LoVo (cell line): ENCODE results near the gene RCOR2.

Source experiments
- DNase-seq: peaks from one replicate; pipeline ENCODE4 v3.0.0-alpha.2; 2016; ENCODE audit warnings: low spot score

Gene RCOR2

DNA sequence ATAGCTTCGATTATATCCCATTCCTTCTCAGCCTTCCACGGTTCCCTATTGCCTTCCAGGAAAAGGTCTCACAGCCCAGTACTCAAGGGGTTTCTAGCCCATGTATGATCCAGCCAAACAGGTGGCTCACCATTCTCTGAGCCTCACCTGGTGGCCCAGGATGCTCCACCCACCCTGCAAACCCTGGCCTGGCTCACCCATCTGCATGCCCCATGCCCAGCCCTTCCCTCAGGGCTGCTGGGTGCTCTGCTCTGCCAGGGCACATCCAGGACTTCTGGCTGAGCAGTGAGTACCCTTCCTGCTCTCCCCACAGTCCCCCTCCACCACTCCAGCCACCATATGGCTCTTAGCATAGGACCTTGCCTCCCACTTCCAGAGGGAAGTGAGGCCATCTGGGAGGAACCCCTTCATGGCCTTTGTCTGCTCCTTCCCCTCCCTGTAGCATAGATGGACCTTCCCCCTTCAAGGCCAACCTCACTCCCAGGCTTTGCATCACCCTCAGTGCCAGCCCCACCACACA is 5.8 kb upstream of the RCOR2 start:
- DNase-seq: no peak

DNA sequence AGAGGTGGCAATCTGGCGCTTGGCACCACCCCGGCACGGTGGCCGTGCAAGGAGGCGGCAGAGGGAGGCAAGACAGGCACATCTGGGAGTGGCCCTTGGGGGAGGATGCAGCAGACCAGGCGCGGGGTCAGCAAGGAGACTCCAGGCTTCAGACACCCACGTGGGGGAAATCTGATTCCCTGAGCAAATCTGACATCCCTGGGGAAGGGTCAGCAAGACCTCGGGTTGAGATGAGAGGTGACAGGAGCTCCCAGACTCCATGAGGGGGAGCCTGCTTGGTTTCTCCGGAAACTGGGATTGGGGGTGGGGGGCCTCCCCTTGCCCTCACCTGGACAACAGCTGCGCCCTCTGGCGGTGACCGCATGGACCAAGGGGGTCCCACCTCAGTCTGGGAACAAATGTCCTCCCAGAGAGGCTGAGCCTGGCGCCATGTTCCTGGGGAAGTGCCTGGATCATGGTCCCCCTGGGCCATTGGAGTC is 4.0 kb upstream of the RCOR2 start:
- no peak for DNase-seq

DNA sequence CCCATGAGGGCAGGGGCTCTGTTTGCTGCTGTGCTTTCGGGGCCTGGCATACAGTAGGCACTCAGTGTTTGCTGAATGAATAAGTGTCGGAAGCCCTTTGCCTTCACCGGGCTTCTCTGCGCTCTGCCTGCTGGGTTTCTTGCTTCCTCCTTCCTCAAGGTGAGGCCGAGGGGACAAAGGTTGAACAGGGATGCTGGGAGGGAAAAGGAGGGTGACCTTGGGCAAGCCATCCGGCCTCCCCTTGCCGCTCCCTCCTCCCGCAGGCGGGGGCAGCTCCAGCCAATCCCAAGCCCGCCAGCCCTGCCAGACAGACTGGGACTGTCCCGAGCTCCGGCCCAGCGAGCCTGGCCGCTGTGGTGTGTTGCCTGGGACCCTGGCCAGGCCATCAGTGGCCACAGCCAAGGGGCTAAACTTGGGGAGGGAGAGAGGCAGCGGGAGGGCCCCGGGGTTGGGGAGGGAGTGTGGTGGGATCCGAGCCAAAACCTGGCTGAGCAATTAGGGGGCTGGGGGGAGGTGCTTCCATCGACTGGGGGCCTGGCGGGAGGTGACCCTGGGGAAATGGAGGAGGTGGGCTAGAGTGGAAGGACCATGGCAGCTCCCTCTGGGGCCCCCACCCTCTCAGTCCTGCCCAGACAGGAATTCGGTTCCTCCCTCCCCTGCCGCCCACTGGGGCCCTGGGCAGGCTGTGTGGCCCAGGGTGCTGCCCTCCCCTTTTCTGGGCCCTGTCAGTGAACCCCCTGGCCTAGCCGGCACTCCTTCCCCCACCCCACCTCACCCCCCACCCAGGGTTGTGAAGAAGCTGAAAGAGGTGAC is 3.4 kb upstream of the RCOR2 start:
- no peak for DNase-seq

DNA sequence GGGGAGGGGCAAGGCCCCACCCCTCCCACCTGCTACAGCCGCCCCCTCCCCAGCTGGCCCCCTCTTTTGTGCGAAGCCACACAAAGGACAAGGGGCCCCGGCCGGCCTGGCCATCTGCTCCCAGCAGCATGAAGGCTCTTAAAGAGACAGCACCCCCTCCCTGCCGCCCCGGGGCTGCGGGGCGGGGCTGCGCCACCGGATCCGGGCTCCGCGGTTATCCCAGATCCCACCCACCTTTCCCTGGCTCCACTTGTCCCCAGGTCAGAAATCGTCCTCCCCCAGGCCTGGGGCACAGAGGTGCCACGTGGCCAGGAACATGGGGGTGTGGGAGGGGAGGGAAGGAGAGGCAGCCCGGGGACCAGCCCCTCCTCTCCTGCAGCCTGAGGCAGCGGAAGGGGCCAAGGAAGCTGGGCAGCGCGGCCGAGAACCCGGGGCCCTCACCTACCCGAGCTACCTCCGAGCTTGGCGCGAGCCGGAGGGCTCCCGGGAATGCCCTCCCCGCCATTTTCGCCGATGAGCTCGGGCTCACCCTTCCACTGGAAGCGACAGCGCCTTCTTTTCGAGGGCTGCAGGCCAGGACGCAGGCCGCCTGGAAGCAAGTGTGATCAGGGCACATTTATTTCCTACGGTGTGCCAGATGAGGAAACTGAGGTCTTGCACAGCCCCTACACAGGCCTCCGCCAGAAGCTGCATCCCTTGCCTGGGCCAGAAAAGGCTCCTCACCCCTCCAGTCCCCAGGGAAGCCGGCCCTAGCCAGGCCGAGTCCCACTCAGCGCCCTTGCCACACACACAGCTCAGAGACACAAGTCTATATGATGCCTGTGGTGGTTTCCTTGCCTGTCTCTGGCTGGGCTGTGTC is 2.5 kb upstream of the RCOR2 start:
- DNase-seq: no peak

DNA sequence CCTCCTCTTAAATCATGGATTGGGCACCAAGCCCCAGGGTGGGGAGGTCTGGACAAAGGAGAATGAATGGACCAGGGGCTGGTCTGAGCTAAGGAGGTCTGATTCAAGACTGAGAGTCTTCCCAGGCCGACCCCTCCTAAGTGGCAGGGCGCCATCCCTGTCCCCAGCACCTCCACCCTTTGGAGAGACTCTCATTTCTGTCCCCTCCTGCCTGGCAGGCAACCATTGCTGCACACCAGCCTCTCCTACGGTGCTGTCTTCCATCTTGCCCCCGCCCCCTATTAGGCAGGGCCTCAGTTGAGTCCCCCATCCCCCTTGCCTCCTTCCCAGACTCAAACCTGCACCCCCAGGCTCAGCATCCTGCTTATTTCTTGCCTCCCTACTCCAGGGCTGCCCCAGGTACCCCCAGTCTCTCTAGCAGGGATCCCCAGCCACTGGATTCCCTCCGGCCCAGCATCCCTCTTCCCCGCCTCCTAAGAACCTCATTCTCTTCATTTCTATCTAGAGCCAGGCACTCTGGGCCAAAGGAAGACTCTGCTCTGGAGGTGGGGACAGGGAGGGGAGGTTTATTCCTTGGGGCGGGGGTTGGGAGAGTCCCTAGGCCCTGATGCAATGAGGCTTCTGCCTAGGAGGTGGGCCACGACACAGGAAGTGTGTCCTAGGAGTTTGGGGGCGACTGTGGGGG is 1.7 kb upstream of the RCOR2 start:
- no peak for DNase-seq

DNA sequence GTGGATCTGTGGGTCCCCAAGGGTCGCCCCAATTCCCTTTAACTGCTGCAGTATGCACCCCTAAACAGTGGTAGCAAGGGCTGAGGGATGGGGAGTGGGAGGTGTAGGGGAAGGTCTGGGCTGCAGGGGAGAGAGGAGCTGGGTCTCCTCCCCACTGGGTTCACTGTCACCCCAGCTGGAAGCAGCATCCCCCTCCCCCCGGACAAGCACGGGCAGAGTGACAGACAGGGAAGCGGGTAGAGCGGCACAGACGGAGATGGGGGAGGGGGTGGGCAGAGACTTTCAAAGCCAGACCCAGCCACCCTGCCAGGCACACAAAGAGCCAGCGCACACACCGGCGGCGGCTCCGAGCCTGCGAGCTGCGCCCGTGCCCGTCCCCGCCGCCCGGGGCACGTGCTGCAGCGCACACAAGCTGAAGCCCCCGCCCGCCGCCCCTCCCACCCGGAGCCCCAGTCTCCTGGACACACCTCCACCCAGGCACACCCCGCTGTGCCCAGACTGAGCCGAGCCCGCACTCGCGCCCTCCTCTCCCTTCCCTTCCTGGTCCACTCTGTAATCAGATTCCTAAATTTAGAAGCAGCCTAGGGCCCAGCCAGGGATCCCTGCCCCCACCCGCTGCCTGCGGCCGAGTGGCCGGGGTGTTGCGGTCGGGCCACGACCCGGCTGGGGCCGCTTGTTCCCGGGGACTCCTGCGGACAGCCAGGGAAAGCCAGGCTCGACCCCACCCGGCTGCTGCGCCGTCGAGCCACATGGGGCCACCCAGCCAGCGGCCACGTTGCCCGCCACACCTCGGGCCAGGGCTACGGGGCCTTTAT is 935 bp upstream of the RCOR2 start:
- DNase-seq: no peak

DNA sequence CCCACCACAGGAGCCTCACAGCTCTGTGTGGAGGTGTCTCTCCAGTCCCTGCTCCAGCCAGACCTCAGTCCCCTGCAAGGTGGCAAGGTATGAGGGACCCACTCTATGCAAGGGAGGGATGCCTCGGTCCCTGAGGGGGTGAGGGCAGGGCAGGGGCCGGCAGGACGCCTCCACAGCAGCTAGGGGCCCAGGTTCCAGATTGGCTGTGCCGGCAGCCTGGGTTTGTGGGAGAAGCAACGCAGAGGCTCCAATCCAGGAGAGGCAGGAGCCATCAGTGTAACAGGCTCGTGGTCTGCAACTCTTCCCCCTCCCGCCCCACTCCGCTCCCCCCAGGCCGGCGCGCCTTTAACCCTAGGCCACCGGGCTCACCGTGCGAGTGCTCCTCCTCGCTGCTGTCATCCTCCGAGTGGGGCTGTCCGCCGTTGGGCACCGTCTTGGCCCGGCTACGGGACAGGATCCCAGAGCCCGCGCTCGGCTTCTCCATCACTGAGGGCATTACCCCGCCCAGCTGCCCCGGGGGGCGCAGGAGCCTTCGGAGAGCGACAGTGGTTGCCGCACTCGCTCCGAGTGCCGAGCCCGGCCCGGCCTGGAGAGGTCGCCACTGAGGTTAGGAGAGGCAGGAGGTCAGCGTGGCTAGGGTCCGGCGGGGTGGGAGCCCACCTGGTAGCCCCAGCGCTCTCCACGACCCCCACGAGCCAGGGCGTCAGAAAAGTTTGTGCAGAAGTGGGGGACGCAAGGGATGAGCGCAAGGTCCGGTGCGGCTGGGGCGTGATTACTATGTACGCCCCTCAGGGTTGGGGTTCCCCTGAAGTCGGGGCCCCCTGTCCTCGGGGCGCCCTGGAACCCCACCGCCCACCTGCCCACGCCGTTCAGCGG is 765 bp downstream of the RCOR2 start:
- DNase-seq: no peak

DNA sequence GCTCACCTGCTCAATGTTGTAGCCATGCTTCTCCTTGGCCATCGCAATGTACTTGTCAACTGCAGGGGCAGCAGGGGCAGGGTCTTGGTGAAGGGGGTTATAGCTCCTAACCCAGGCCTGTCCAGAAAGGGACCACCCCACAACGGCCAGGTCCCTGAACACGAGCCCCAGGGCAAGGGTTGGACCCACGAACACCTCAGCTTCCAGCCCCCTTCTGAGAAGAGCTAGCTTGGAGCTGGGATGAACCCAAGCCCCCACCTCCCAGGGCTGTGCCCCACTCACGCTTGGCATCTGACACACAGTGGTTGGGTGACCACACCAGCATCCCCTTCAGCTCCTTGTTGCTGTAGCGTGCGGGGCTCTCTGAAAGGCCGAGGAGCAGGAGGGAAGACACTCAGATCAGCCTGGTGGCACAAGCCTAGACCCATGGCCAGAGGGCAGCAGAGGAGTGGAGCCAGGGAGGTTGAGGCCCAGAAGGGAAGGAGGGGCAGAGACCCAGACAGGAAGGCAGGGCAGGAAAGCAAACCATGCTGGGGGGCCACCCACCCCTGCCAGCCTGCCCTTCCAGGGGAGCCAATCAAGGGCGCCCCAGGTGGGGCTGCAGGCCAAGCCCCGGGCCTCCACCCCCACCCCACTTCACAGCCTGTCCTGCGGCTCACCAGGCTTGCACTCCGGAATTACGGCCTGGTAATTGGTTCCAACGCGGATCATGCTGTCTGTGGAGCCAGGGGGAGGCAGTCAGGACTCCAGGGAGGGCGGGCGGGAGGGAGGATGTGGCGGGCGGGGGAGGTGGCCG is 1.9 kb downstream of the RCOR2 start:
- DNase-seq: no peak

DNA sequence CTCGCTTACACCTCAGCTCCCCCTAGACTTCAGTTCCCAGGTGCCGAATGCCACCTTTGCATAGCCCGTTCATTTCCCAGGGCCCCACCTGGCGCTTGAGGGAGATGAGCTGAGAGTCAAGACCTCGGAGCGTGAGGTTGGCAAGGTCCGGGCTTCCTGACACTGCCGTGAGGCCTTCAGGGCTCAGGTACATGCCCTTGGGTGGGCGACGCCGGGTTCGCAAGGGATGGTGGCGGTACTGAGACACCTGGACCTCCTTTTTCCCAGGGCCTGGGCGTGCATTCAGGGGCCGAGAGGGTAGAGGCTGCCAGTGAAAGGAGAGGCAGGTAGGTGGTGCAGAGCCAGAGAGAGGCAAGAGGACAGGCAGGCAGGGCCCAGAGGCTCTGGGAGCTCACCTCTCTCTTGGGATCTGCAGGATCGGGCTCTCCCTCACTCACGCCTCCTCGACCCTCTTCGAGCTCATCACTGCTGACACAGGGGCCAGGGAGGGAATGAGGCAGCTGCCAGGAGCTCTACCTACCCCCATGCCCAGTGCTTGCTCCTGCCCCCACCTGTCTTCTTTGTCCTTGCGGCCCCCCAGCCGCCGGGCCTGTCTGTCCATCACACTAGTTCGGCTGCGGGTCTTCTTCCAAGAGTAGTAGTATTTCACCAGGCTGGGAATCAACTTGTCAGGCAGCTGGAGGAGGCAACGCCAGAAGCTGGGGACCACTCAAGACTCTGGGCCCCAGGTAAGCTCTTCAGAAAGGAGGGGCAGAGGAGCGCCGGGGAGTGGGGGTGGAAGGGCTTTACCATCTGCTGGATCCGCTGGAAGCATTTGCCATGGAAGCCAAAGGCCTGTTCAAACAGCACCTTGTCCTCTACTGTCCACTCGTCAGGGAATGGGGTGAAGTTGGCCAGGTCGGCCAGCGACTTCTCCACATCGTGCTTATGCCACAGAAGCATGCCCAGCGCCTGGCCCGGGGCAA is 2.8 kb downstream of the RCOR2 start:
- no peak for DNase-seq

DNA sequence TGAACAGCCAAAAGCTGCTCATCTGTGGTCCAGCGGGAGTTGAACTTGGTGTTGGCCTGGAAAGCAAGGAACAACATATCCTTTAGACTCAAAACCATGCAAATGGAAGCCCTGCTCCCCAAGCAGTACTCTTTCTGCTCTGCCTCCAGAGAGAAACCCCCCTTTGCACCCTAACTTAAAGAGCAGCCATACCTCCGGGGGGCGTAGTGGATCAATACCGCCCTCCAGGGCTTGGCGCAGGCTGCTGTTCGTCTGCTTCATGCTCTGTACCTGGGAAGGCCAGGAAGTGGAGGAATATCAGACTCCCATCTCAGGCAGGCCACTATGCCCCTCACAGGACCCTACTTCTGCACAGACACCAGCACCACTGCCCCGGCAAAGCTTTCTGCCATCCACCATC is 4.3 kb downstream of the RCOR2 start:
- DNase-seq: no peak

DNA sequence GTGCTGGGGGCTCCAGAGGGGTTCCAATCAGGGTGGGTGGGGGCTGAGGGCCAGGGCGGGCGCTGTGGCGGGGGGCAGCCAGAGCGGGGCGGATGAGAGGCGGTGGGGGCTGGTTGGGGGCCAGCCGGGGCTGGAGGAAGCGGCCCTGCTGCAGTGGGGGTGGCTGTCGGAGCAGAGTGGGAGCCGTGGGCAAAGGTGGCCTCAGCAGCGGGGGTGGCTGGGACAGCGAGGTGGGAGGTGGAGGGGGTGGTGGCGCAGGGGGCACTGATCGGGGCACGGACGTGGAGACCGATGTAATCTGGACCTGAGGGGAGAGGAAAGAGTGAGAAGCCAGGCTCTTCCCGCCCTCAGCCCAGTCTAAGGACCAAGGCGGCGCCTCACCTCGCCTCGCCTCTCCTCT is 5.1 kb downstream of the RCOR2 start:
- no peak for DNase-seq

DNA sequence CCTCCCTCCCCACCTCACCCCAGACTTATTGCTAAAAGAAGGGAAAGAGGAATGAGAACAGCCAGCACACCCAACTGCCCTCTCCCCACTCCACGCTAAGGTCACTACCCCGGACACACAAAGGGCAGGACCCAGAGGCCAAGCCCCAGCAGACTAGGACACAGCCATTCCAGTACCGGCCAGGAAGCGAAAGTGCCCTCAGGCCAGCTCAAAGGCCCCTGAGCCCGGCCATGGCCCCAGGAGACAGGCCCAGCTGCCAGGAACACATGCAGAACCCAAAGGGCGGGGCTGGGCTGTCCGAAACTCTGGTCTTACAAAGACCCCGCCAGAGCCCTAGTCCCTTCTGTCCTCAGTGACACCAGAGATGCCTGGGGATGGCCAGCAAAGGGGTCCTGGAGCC is 5.5 kb downstream of the RCOR2 start:
- DNase-seq: no peak

DNA sequence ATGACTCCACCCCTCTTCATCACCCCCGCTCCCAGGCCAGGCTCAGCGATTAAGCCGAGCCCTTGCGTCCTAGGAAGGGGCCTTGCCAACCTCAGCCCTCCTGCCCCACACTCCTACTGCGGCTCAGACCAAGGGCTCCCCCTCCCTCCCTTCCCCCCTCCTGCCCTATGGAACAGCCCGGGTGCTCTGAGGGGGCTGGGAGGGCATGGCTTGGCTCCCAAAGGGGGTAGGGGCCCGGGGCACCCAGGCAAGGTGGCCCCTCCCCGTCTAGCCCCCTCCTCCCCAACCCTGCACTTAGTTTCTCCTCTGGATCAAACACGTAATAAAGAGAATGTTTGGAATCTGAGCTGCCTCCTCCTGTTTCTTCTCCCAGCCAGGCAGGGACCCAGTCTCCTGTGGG is 6.3 kb downstream of the RCOR2 start:
- no peak for DNase-seq

DNA sequence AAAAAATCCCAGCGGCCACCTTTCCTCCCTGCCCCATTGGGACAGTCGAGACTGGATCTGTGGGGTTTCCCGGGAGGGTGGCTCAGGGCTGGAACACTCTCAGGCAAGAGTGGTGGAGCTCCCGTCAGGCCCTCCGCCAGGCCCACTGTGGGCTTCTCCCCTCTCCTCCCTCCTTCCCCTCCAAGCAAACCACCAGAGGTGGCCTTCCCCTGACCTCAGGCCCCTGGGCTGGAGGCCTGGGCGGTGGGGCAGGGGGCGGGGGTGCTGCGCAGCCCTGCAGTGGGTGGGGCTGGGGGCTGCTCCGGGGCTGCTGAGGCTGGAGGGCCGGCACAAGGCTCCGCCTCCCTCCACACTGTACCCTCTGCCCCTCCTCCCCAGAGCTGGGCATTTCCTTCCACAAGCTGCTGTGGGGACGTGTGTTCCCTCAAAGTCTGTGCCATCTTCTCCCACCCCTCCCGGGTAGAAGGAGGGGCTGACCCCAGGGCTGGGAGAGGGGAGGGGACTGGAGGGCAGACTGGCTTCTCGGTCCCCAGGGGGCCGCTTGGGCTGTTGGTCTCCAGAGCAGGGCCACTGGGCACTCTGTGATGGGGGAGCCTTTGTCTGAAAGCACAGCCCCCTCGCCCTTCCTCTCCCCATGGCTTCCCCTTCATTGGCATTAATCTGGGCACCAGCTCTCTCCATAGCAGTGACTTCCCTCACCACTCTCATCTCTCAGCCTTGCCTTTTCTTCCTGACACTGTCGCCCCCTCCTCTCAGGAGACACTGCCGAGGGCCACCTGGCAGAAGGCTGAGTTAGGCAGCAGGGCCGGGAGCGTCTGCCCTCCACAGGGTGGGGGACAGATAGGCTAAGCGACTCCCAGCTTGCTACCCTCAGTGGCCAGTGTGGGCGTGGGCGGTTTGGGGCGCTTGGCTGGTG is 7.1 kb downstream of the RCOR2 start:
- no peak for DNase-seq

DNA sequence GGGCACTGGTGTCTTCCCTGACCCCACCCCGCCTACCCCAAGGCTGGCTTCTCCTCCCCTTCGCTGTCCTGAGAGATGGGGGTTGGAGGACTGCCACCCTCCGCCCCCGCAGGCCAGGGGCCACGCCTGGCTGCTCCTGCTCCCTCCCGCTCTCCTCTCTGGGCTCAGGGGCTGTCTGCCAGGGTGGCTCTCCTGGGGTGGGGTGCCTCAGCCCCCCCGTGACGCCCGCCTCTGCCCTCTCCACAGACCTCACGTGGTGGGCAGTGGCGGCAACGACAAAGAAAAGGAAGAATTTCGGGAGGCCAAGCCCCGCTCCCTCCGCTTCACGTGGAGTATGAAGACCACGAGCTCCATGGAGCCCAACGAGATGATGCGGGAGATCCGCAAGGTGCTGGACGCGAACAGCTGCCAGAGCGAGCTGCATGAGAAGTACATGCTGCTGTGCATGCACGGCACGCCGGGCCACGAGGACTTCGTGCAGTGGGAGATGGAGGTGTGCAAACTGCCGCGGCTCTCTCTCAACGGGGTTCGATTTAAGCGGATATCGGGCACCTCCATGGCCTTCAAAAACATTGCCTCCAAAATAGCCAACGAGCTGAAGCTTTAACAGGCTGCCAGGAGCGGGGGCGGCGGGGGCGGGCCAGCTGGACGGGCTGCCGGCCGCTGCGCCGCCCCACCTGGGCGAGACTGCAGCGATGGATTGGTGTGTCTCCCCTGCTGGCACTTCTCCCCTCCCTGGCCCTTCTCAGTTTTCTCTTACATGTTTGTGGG is 8.1 kb downstream of the RCOR2 start:
- no peak for DNase-seq

DNA sequence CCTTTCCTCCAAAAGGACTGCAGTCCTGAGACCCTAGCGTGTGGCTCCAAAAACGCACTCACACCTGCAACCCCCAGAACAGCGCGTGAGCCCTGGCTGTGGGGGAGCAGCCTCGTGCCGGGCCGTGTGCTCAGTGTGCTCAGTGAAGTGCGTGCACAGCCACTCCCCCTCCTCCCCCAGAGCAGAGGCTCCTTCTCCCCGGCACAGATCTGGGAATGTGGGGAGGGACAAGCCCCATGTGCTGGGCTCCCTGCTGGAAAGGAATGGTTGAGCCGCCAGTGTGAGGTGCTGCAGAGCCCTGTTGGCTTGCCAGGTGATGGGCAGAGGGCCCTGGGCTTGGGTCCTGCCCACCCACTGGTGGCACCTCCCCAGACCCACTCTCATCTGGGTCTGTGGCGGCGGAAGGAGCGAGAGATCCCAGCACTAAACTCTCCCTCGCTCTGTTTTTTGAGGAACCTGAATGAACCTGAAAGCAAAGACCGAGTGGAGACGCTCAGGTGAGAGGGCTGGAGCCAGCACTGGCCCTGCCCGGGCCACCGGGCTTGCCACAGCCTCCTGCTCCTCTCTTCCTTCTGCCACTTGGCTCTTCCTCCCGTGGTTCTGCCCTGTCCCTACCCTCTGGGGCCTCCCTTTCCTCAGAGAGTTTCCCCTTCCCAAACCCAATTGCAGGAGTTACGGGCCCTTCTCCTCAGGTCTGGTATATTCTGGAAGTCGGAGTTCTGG is 9.0 kb downstream of the RCOR2 start:
- DNase-seq: no peak
